GM12878 (cell line): ENCODE measurements around the gene SPATA1. TPM values are rescaled to one million over a fixed set of nuclear protein-coding genes. Genes with fewer than 3 reads are reported as not detected.

Experiments used
- ATAC-seq: fragments of 200-7000 bp; cut with Tn5 transposase; 3 replicates; pipeline ENCODE4 v1.9.1; 2020; ENCODE audit warnings: mild to moderate bottlenecking, moderate library complexity
- BruUV-seq: library from RNA; stranded (reverse); fragments of 400-500 nt; replicated peaks from 2 replicates; lab custom pipeline; 2021; lab: Mats Ljungman, UMichigan
- CTCF ChIA-PET: fragments of 300-600 bp; sonication (Branson Sonifier 250); formaldehyde crosslinking; extraction: SDS; loops from one replicate; lab custom pipeline; 2021; ENCODE audit warnings: inconsistent platforms; lab: Yijun Ruan, JAX
- POLR2A ChIA-PET: fragments of 350-600 bp; formaldehyde crosslinking; extraction: SDS; loops from one replicate; lab custom pipeline; 2021; ENCODE audit warnings: inconsistent platforms; lab: Charles Lee
- RAD21 ChIA-PET: fragments of 300-600 bp; sonication (Branson Sonifier 250); formaldehyde crosslinking; loops from one replicate; lab custom pipeline; 2023; ENCODE audit warnings: antibody characterized with exemption; ENCODE audit not compliant: unreplicated experiment; lab: Charles Lee
- SMC1A ChIA-PET: fragments of 300-600 bp; sonication (Branson Sonifier 250); formaldehyde crosslinking; loops from one replicate; lab custom pipeline; 2023; ENCODE audit not compliant: unreplicated experiment, uncharacterized antibody; lab: Charles Lee
- DNase-seq: peaks from one replicate; pipeline ENCODE4 v3.0.0-alpha.2; 2011; ENCODE audit warnings: low read depth, low spot score
- FAIRE-seq: peaks from 3 replicates; lab custom pipeline; 2011; peaks lifted over from hg19 to GRCh38; lab: Jason Lieb, UNC
- H2AFZ ChIP-seq: 2 replicates; pipeline ENCODE4 v1.6.0; 2011; ENCODE audit warnings: low read depth, low read length, control low read depth; ENCODE audit not compliant: control insufficient read depth
- H3K27ac ChIP-seq: 2 replicates; pipeline ENCODE4 v1.5.1; 2011; ENCODE audit warnings: control low read depth; ENCODE audit not compliant: control insufficient read depth, insufficient read depth
- H3K27me3 ChIP-seq, 2 experiments: replicated peaks in 1 of 2; 2 replicates each; pipeline versions ENCODE4 v1.6.0 to v1.6.1; 2011; ENCODE audit warnings: low read length in 1 of 2; ENCODE audit not compliant: control insufficient read depth in 2 of 2, insufficient read depth in 2 of 2
- H3K36me3 ChIP-seq, 2 experiments: 2 replicates each; pipeline ENCODE4 v1.5.1; 2011; ENCODE audit warnings: low read length in 1 of 2; ENCODE audit not compliant: control insufficient read depth in 2 of 2, insufficient read depth in 2 of 2
- H3K4me1 ChIP-seq: 2 replicates; pipeline ENCODE4 v1.6.1; 2011; ENCODE audit warnings: mild to moderate bottlenecking, low read length, moderate library complexity, mixed read lengths; ENCODE audit not compliant: control insufficient read depth, insufficient read depth
- H3K4me2 ChIP-seq: 2 replicates; pipeline ENCODE4 v1.6.0; 2011; ENCODE audit warnings: control low read depth; ENCODE audit not compliant: control insufficient read depth, insufficient read depth
- H3K4me3 ChIP-seq: fragments of 200-600 bp; sonication (generic); 2 replicates; pipeline ENCODE4 v1.5.1; 2016
- H3K79me2 ChIP-seq: 2 replicates; pipeline ENCODE4 v1.6.0; 2011; ENCODE audit warnings: low read length; ENCODE audit not compliant: control insufficient read depth, insufficient read depth
- H3K9ac ChIP-seq: 2 replicates; pipeline ENCODE4 v1.8.0; 2011; ENCODE audit warnings: low read length, control low read depth, mixed read lengths; ENCODE audit not compliant: control insufficient read depth, insufficient read depth
- H3K9me3 ChIP-seq: replicated peaks from 3 replicates; pipeline ENCODE4 v1.5.1; 2011; ENCODE audit warnings: mild to moderate bottlenecking, low read length; ENCODE audit not compliant: control insufficient read depth, insufficient read depth
- H4K20me1 ChIP-seq: 2 replicates; pipeline ENCODE4 v1.6.0; 2011; ENCODE audit not compliant: control insufficient read depth, insufficient read depth
- HCFC1 ChIP-seq: fragments of 150-350 bp; IDR thresholded peaks from 2 replicates; pipeline ENCODE4 v1.6.1; 2014; ENCODE audit warnings: low read length
- MYB ChIP-seq: fragments of 150-350 bp; IDR thresholded peaks from 2 replicates; pipeline ENCODE4 v1.6.1; 2014; ENCODE audit warnings: mild to moderate bottlenecking, low read depth, low read length, borderline replicate concordance
- MYC ChIP-seq: IDR thresholded peaks from 2 replicates; pipeline ENCODE4 v1.6.1; 2011; ENCODE audit warnings: mild to moderate bottlenecking, low read length, moderate library complexity, inconsistent platforms; ENCODE audit not compliant: insufficient read depth, insufficient replicate concordance, insufficient read length, severe bottlenecking
- NR2F1 ChIP-seq: fragments of 450-650 bp; conservative IDR thresholded peaks from 2 replicates; pipeline ENCODE4 v1.6.1; 2017; ENCODE audit warnings: mild to moderate bottlenecking
- YBX1 ChIP-seq: fragments of 450-650 bp; IDR thresholded peaks from 2 replicates; pipeline ENCODE4 v1.6.1; 2016; ENCODE audit warnings: antibody characterized with exemption
- WGBS: methylation state at CpG from one replicate; pipeline ENCODE4 v1.1.6; 2016; ENCODE audit warnings: low lambda C conversion rate; ENCODE audit not compliant: insufficient replicate concordance, insufficient coverage; ENCODE audit errors: missing lambda C conversion rate; 5-methylcytosine and 5-hydroxymethylcytosine counted together
- in situ Hi-C: fragments of 300-500 bp; cut with MboI; formaldehyde crosslinking; loops from 9 replicates; pipeline ENCODE4 v1.14.3; 2018; ENCODE audit warnings: mixed read lengths
- intact Hi-C: fragments of 100-400 bp; cut with micrococcal nuclease; formaldehyde crosslinking; loops from one replicate; pipeline ENCODE4 v1.14.2; 2022; ENCODE audit not compliant: unreplicated experiment
- polyA plus RNA-seq, 11 experiments: library from polyadenylated mRNA; depleted of rRNA in 4 of 11; unstranded in 6 of 11; stranded (reverse) in 5 of 11; fragments of >200 nt; fragmentation: Nextera tagmentation in 4 of 11; fragmentation: Illumina TruSeq in 1 of 11; extraction: Ambion mirVana in 4 of 11; extraction: Trizol in 1 of 11; gene quantifications; 1 replicate in 1 of 11; 2 replicates in 10 of 11; pipeline versions ENCODE4 v1.2.1 to v1.2.3, GENCODE V29; 2011 to 2016; ENCODE audit warnings: inconsistent platforms in 2 of 11, missing spikeins in 2 of 11, low read depth in 1 of 11
- total RNA-seq, 4 experiments: library from RNA; depleted of rRNA in 3 of 4; stranded (reverse); fragments of >200 nt in 3 of 4; fragmentation: Illumina TruSeq in 1 of 4; extraction: Trizol in 1 of 4; gene quantifications; 2 replicates each; pipeline versions ENCODE4 v1.2.1 to v1.2.3, GENCODE V29; 2013 to 2021

Gene SPATA1
- total and polyA plus RNA-seq, 10 of the 15 experiments (the other 5 are each of a cell fraction or from before 2014, with no cell fraction given) = 0.74 to 2.4 (median 1.9) TPM

GRCh38 chr1:84539972-84540371 is 33.8 kb downstream of the SPATA1 start (continued):
- TF ChIP-seq YBX1 (no peak), HCFC1 (no peak), MYC (no peak), MYB (no peak)

- no peak overlapping the region for H3K27ac ChIP-seq
- DNase-seq = no peak
- ChIA-PET RAD21 (no interaction called here), SMC1A (interaction anchor here (0.9 to 1.6 kb wide), 5 partner anchors 10 to 106 kb away, joined by 3 to 6 read pairs (median 4); no protein-coding TSS in a partner anchor), POLR2A (interaction anchor here (1.0 kb wide), 1 partner anchor 35 kb away, joined by 3 read pairs; the partner anchor contains the start of gene SPATA1), CTCF (interaction anchor here (0.8 to 1.5 kb wide), 8 partner anchors 10 to 242 kb away, joined by 3 to 8 read pairs (median 3); no protein-coding TSS in a partner anchor)
- H4K20me1 ChIP-seq = no peaks in the 10 kb centered on the region
- no peak overlapping the region for H2AFZ ChIP-seq
- BruUV-seq = TSS peak; percentile 32
- H3K9me3 ChIP-seq = no peaks in the 10 kb centered on the region
- in situ Hi-C loops (loop anchor here (5.0 kb wide), 1 partner anchor 98 kb away; no protein-coding TSS in a partner anchor), intact Hi-C loops (loop anchor here (2.0 kb wide), 1 partner anchor 98 kb away; no protein-coding TSS in a partner anchor)
- no peaks in the 10 kb centered on the region for H3K27me3 ChIP-seq
- no peak overlapping the region for H3K4me2 ChIP-seq
- WGBS = 0% methylated on average over 1 of the region's 1 CpG
- H3K4me1 ChIP-seq = no peaks in the 10 kb centered on the region
- H3K4me3 ChIP-seq = no peak overlapping the region
- H3K36me3 ChIP-seq = peaks cover 0 to 5% of the 10 kb centered on the region in 2 experiments; a peak in 2 of 4 replicates
- no peaks in the 10 kb centered on the region for H3K79me2 ChIP-seq
- no peak for FAIRE-seq
- TF ChIP-seq NR2F1 = no peak
- ATAC-seq = no peak
- H3K9ac ChIP-seq = no peak overlapping the region
These were observed 34.6 kb downstream of the SPATA1 start for GRCh38 chr1:84540759-84541158.
